ENCODE results near the gene SLC25A18. TPM values are rescaled to one million over a fixed set of nuclear protein-coding genes. Genes with fewer than 3 reads are reported as not detected.

SLC25A18 gene
- total RNA-seq, 1 experiment from 2014 or later = 2.1 TPM

GRCh38 chr22:17597217-17597616, 33.9 kb downstream of the SLC25A18 start (continued):
- TF ChIP-seq JAZF1 (CRISPR knock-in tag; IDR thresholded peaks at IDR 0.05) = no peak
- no peak for TF ChIP-seq GABPB1 (CRISPR knock-in tag; IDR thresholded peaks at IDR 0.05)
- no peak for TF ChIP-seq SMAD4 (CRISPR knock-in tag; IDR thresholded peaks at IDR 0.05)
- TF ChIP-seq ZNF121 (CRISPR knock-in tag; IDR thresholded peaks at IDR 0.05) = no peak
- TF ChIP-seq ESRRA (CRISPR knock-in tag; IDR thresholded peaks at IDR 0.05; ENCODE audit: borderline replicate concordance) = no peak
- TF ChIP-seq, protein P1, sequence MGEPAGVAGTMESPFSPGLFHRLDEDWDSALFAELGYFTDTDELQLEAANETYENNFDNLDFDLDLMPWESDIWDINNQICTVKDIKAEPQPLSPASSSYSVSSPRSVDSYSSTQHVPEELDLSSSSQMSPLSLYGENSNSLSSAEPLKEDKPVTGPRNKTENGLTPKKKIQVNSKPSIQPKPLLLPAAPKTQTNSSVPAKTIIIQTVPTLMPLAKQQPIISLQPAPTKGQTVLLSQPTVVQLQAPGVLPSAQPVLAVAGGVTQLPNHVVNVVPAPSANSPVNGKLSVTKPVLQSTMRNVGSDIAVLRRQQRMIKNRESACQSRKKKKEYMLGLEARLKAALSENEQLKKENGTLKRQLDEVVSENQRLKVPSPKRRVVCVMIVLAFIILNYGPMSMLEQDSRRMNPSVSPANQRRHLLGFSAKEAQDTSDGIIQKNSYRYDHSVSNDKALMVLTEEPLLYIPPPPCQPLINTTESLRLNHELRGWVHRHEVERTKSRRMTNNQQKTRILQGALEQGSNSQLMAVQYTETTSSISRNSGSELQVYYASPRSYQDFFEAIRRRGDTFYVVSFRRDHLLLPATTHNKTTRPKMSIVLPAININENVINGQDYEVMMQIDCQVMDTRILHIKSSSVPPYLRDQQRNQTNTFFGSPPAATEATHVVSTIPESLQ (CRISPR knock-in tag; IDR thresholded peaks at IDR 0.05) = no peak
- TF ChIP-seq CBFB (CRISPR knock-in tag; IDR thresholded peaks at IDR 0.05; ENCODE audit: low read depth) = no peak

DNA sequence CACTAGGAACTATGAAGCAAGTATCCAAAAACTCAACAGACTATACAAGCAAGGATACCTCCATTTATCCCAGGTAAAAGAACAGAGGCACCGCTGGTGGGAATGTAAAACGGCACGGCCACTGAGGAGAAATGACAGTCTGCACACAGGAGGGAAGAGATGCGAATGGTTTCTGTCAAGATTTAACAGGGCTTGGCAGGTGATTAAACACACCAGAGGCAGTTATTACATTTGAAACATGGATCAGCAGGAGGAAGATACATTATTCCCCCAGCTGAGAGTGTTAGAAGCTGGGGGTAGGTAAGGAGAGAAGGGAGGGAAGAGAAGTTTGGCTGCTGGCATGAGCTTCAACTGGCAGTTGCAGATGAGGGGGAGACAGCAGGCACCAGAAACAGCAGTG, 35.0 kb downstream of the SLC25A18 start:
- Mint-ChIP-seq H3K27ac (no peak overlapping the region), H3K9me3 (no peaks in the 10 kb centered on the region), H3K36me3 (peaks cover 68% of the 10 kb centered on the region), H3K4me3 (no peak overlapping the region), H3K27me3 (ENCODE audit: low read depth) (no peaks in the 10 kb centered on the region), H3K4me1 (no peaks in the 10 kb centered on the region)
- ChIA-PET CTCF (no interaction called here), POLR2A (no interaction called here)
- DNase-seq (ENCODE audit: low spot score) (no peak), ATAC-seq (no peak)
- TF ChIP-seq, protein P2, sequence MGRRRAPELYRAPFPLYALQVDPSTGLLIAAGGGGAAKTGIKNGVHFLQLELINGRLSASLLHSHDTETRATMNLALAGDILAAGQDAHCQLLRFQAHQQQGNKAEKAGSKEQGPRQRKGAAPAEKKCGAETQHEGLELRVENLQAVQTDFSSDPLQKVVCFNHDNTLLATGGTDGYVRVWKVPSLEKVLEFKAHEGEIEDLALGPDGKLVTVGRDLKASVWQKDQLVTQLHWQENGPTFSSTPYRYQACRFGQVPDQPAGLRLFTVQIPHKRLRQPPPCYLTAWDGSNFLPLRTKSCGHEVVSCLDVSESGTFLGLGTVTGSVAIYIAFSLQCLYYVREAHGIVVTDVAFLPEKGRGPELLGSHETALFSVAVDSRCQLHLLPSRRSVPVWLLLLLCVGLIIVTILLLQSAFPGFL (CRISPR knock-in tag; IDR thresholded peaks at IDR 0.05; ENCODE audit: borderline replicate concordance) = no peak
- no peak for TF ChIP-seq NR1H2 (CRISPR knock-in tag; IDR thresholded peaks at IDR 0.05)
- TF ChIP-seq, protein P3, sequence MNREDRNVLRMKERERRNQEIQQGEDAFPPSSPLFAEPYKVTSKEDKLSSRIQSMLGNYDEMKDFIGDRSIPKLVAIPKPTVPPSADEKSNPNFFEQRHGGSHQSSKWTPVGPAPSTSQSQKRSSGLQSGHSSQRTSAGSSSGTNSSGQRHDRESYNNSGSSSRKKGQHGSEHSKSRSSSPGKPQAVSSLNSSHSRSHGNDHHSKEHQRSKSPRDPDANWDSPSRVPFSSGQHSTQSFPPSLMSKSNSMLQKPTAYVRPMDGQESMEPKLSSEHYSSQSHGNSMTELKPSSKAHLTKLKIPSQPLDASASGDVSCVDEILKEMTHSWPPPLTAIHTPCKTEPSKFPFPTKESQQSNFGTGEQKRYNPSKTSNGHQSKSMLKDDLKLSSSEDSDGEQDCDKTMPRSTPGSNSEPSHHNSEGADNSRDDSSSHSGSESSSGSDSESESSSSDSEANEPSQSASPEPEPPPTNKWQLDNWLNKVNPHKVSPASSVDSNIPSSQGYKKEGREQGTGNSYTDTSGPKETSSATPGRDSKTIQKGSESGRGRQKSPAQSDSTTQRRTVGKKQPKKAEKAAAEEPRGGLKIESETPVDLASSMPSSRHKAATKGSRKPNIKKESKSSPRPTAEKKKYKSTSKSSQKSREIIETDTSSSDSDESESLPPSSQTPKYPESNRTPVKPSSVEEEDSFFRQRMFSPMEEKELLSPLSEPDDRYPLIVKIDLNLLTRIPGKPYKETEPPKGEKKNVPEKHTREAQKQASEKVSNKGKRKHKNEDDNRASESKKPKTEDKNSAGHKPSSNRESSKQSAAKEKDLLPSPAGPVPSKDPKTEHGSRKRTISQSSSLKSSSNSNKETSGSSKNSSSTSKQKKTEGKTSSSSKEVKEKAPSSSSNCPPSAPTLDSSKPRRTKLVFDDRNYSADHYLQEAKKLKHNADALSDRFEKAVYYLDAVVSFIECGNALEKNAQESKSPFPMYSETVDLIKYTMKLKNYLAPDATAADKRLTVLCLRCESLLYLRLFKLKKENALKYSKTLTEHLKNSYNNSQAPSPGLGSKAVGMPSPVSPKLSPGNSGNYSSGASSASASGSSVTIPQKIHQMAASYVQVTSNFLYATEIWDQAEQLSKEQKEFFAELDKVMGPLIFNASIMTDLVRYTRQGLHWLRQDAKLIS (CRISPR knock-in tag; IDR thresholded peaks at IDR 0.05; ENCODE audit: borderline replicate concordance) = no peak

DNA sequence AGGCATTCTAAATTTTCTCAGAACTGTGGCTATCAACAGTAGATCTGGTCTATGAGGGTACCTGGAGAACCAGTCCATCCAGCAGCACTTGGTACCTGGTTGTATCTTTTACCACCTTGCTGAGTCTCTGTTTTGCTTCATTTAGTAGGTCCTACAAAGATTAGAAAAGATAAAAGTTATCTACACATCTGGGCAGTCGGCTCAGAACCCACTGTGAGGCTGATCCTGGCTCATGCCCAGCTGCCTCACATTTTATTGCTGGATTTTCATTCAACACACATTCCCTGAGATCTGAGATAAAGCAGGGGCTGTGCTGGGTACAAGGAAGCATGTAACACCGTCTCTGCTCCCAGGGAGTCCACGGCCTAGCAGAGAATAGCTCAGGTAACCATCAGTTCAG, 37.7 kb downstream of the SLC25A18 start:
- H3K9me3 Mint-ChIP-seq = no peaks in the 10 kb centered on the region
- ChIA-PET POLR2A (no interaction called here), CTCF (interaction anchor here (1.2 kb wide), 1 partner anchor 482 kb away, joined by 3 read pairs; no protein-coding TSS in a partner anchor)
- no peak for ATAC-seq
- H3K36me3 Mint-ChIP-seq = peaks cover 45% of the 10 kb centered on the region
- TF ChIP-seq ZNF263 (CRISPR knock-in tag; IDR thresholded peaks at IDR 0.05; ENCODE audit: low read depth) = no peak
- no peak for TF ChIP-seq NFYB (CRISPR knock-in tag; conservative IDR thresholded peaks at IDR 0.05; ENCODE audit: low read depth)
- TF ChIP-seq, protein P4, sequence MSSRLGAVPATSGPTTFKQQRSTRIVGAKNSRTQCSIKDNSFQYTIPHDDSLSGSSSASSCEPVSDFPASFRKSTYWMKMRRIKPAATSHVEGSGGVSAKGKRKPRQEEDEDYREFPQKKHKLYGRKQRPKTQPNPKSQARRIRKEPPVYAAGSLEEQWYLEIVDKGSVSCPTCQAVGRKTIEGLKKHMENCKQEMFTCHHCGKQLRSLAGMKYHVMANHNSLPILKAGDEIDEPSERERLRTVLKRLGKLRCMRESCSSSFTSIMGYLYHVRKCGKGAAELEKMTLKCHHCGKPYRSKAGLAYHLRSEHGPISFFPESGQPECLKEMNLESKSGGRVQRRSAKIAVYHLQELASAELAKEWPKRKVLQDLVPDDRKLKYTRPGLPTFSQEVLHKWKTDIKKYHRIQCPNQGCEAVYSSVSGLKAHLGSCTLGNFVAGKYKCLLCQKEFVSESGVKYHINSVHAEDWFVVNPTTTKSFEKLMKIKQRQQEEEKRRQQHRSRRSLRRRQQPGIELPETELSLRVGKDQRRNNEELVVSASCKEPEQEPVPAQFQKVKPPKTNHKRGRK (CRISPR knock-in tag; IDR thresholded peaks at IDR 0.05; ENCODE audit: borderline replicate concordance) = no peak
- no peak for TF ChIP-seq HMGA2 (CRISPR knock-in tag; IDR thresholded peaks at IDR 0.05)
- no peaks in the 10 kb centered on the region for H3K4me1 Mint-ChIP-seq
- no peak overlapping the region for H3K27ac Mint-ChIP-seq
- no peaks in the 10 kb centered on the region for H3K27me3 Mint-ChIP-seq (ENCODE audit: low read depth)
- no peak for DNase-seq (ENCODE audit: low spot score)
- H3K4me3 Mint-ChIP-seq = no peak overlapping the region
